H1 (cell line): ENCODE results near the gene TMEM151A. TPM values are rescaled to one million over a fixed set of nuclear protein-coding genes. Genes with fewer than 3 reads are reported as not detected.

Experiments used
- CBX8 ChIP-seq: fragments of 300-800, 300-1000 bp; sonication (generic); IDR thresholded peaks from 2 replicates; pipeline ENCODE4 v1.7.1; 2016; ENCODE audit warnings: low read depth, low read length, borderline replicate concordance
- EZH2 ChIP-seq: fragments of 200-600 bp; sonication (generic); IDR thresholded peaks from 2 replicates; pipeline ENCODE4 v1.7.1; 2012; ENCODE audit warnings: low read depth, mild to moderate bottlenecking, moderate library complexity, low read length, inconsistent platforms; ENCODE audit not compliant: severe bottlenecking
- SAP30 ChIP-seq: fragments of 300-600 bp; sonication (generic); IDR thresholded peaks from 2 replicates; pipeline ENCODE4 v1.7.1; 2012; ENCODE audit warnings: low read length, moderate library complexity, mild to moderate bottlenecking, inconsistent platforms; ENCODE audit not compliant: insufficient read depth, insufficient replicate concordance
- SP4 ChIP-seq: IDR thresholded peaks from 2 replicates; pipeline ENCODE4 v1.6.1; 2012; ENCODE audit warnings: low read length, inconsistent platforms
- TEAD4 ChIP-seq: IDR thresholded peaks from 2 replicates; pipeline ENCODE4 v1.6.1; 2012; ENCODE audit warnings: low read depth, low read length, inconsistent platforms, mixed read lengths
- polyA plus RNA-seq, 7 experiments: library from polyadenylated mRNA; depleted of rRNA in 3 of 7; stranded (reverse) in 5 of 7; unstranded in 2 of 7; fragments of >200 nt in 5 of 7; fragments of 200-250 nt in 2 of 7; gene quantifications; 1 replicate in 5 of 7; 2 replicates in 1 of 7; 4 replicates in 1 of 7; pipeline versions ENCODE4 v1.2.1 to v1.2.3, GENCODE V29; 2011 to 2013; ENCODE audit warnings: missing spikeins in 2 of 7, mixed read lengths in 2 of 7
- total RNA-seq: library from RNA; stranded (reverse); fragmentation: NEBNext Ultra II Directional; extraction: Animal tissue kit (Norgen Biotek cat#: 25700); gene quantifications from 2 replicates; pipeline ENCODE4 v1.2.1, GENCODE V29; 2021
- TF ChIP-seq, protein P1 (sequence below): fragments of 300-600 bp; sonication (generic); IDR thresholded peaks from 2 replicates; pipeline ENCODE4 v1.7.1; 2012; ENCODE audit warnings: low read length, moderate library complexity, mild to moderate bottlenecking, inconsistent platforms; ENCODE audit not compliant: insufficient replicate concordance
- TF ChIP-seq, protein P2 (sequence below): IDR thresholded peaks from 2 replicates; pipeline ENCODE4 v1.6.1; 2012; ENCODE audit warnings: low read length, inconsistent platforms

The TMEM151A gene
- total and polyA plus RNA-seq, 2 of the 8 experiments (the other 6 are each of a cell fraction or from before 2014, with no cell fraction given) = 3.2 TPM

DNA sequence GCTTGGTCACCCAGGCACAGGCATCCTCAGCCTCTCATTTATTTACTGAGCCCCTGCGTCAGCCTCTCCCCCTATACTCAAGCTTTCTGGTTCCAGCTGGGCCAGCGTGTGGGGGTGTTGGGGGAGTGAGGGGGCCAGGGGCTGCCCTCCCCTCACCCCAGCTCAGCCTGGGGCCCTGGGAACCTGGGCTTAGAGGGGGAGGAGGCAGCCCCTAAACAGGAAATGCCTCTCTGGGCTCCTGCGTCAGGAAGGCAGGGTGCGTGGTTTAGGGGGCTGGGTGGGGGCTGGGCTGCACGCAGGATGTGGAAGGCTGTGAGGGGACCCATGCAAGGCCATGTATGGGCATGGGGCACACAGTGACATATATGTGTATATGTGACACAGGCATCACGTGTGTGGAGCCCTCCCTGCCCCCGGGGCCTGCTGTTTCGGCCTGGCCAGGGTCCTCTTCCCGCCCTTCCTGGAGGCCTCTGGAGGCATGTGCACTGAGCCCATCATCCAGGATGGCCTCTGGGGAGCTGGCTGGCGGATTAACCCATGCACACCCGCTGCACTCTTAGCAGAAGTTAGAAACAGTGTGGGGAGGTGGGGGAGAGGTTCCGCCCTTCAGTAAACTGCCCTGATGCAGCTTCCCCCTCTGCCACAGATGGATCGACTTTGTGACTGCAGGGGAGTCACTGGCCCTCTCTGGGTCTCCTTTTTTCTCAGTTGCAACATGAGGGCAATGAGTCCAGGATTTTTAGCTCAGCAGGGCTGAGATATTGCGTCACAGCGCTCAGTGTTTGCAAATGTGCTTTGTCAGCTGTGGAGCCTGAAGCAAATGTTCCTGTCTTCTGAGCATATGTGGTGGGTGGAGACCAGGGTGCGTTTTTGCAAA lies 26.3 kb downstream of the TMEM151A start (continued):
- TF ChIP-seq, protein P1, sequence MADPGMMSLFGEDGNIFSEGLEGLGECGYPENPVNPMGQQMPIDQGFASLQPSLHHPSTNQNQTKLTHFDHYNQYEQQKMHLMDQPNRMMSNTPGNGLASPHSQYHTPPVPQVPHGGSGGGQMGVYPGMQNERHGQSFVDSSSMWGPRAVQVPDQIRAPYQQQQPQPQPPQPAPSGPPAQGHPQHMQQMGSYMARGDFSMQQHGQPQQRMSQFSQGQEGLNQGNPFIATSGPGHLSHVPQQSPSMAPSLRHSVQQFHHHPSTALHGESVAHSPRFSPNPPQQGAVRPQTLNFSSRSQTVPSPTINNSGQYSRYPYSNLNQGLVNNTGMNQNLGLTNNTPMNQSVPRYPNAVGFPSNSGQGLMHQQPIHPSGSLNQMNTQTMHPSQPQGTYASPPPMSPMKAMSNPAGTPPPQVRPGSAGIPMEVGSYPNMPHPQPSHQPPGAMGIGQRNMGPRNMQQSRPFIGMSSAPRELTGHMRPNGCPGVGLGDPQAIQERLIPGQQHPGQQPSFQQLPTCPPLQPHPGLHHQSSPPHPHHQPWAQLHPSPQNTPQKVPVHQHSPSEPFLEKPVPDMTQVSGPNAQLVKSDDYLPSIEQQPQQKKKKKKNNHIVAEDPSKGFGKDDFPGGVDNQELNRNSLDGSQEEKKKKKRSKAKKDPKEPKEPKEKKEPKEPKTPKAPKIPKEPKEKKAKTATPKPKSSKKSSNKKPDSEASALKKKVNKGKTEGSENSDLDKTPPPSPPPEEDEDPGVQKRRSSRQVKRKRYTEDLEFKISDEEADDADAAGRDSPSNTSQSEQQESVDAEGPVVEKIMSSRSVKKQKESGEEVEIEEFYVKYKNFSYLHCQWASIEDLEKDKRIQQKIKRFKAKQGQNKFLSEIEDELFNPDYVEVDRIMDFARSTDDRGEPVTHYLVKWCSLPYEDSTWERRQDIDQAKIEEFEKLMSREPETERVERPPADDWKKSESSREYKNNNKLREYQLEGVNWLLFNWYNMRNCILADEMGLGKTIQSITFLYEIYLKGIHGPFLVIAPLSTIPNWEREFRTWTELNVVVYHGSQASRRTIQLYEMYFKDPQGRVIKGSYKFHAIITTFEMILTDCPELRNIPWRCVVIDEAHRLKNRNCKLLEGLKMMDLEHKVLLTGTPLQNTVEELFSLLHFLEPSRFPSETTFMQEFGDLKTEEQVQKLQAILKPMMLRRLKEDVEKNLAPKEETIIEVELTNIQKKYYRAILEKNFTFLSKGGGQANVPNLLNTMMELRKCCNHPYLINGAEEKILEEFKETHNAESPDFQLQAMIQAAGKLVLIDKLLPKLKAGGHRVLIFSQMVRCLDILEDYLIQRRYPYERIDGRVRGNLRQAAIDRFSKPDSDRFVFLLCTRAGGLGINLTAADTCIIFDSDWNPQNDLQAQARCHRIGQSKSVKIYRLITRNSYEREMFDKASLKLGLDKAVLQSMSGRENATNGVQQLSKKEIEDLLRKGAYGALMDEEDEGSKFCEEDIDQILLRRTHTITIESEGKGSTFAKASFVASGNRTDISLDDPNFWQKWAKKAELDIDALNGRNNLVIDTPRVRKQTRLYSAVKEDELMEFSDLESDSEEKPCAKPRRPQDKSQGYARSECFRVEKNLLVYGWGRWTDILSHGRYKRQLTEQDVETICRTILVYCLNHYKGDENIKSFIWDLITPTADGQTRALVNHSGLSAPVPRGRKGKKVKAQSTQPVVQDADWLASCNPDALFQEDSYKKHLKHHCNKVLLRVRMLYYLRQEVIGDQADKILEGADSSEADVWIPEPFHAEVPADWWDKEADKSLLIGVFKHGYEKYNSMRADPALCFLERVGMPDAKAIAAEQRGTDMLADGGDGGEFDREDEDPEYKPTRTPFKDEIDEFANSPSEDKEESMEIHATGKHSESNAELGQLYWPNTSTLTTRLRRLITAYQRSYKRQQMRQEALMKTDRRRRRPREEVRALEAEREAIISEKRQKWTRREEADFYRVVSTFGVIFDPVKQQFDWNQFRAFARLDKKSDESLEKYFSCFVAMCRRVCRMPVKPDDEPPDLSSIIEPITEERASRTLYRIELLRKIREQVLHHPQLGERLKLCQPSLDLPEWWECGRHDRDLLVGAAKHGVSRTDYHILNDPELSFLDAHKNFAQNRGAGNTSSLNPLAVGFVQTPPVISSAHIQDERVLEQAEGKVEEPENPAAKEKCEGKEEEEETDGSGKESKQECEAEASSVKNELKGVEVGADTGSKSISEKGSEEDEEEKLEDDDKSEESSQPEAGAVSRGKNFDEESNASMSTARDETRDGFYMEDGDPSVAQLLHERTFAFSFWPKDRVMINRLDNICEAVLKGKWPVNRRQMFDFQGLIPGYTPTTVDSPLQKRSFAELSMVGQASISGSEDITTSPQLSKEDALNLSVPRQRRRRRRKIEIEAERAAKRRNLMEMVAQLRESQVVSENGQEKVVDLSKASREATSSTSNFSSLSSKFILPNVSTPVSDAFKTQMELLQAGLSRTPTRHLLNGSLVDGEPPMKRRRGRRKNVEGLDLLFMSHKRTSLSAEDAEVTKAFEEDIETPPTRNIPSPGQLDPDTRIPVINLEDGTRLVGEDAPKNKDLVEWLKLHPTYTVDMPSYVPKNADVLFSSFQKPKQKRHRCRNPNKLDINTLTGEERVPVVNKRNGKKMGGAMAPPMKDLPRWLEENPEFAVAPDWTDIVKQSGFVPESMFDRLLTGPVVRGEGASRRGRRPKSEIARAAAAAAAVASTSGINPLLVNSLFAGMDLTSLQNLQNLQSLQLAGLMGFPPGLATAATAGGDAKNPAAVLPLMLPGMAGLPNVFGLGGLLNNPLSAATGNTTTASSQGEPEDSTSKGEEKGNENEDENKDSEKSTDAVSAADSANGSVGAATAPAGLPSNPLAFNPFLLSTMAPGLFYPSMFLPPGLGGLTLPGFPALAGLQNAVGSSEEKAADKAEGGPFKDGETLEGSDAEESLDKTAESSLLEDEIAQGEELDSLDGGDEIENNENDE = no peak
- TF ChIP-seq, protein P2, sequence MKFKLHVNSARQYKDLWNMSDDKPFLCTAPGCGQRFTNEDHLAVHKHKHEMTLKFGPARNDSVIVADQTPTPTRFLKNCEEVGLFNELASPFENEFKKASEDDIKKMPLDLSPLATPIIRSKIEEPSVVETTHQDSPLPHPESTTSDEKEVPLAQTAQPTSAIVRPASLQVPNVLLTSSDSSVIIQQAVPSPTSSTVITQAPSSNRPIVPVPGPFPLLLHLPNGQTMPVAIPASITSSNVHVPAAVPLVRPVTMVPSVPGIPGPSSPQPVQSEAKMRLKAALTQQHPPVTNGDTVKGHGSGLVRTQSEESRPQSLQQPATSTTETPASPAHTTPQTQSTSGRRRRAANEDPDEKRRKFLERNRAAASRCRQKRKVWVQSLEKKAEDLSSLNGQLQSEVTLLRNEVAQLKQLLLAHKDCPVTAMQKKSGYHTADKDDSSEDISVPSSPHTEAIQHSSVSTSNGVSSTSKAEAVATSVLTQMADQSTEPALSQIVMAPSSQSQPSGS = no peak
- TF ChIP-seq TEAD4 (no peak), SAP30 (no peak), EZH2 (no peak), SP4 (no peak), CBX8 (no peak)
